ENCODE results near the gene MCCC1.

Gene MCCC1

DNA sequence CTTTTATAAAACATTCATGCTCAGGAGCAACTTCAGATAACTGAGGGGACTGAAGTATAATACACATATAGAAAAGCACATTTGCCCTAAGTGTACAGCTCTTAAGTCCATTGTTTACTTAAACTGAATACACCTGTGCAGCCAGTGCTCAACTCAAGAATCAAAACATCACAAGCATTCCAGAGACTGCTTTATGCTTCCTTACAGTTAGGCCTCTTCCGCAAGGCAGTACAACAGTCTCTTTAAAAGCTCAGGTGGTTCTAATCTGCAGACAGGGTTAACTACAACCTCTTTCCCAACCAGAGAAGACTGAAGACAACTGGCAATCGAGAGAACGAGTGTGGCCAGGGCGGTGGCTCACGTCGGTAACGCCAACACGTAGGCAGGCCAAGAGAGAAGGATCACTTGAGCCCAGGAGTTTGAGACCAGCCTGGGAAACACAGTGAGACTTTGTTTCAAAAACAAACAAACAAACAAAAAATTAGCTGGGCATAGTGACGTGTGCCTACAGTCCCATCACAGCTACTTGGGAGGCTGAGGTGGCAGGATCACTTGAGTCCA, 16.9 kb downstream of the MCCC1 start:
- Histone ChIP-seq H3K79me2 (ENCODE audit: insufficient read depth, low read length) (no peaks in the 10 kb centered on the region), H3K4me1 (ENCODE audit: insufficient read depth, low read length, poor library complexity, severe bottlenecking) (no peaks in the 10 kb centered on the region), H3F3A (ENCODE audit: low read depth) (no peaks in the 10 kb centered on the region), H3K27me3 (ENCODE audit: insufficient read depth, low read length, poor library complexity, severe bottlenecking) (no peaks in the 10 kb centered on the region), H3K4me3 (ENCODE audit: low read length, poor library complexity, severe bottlenecking) (no peak overlapping the region), H4K20me1 (ENCODE audit: insufficient read depth, low read length, poor library complexity, severe bottlenecking) (no peaks in the 10 kb centered on the region), H3K4me2 (ENCODE audit: low read depth, low read length, poor library complexity, severe bottlenecking) (no peak overlapping the region), H3K9ac (ENCODE audit: low read depth, low read length, poor library complexity, severe bottlenecking) (no peak overlapping the region), H3K36me3 (ENCODE audit: insufficient read depth, low read length) (peaks cover 79% of the 10 kb centered on the region), H2AFZ (ENCODE audit: low read length) (no peak overlapping the region), H3K9me2 (replicated peaks; ENCODE audit: low read depth, low read length) (no peaks in the 10 kb centered on the region), H3K9me3 (ENCODE audit: insufficient read depth, low read depth, low read length) (no peaks in the 10 kb centered on the region; the same call in 1 of the 2 replicates)
- TF ChIP-seq CTCF (conservative IDR thresholded peaks at IDR 0.05; ENCODE audit: low read length) (no peak), EZH2phosphoT487 (IDR thresholded peaks at IDR 0.05; ENCODE audit: borderline replicate concordance) (no peak)

- no peak overlapping the region for H3K4me2 ChIP-seq (ENCODE audit: low read depth, low read length, poor library complexity, severe bottlenecking)
- no peaks in the 10 kb centered on the region for H4K20me1 ChIP-seq (ENCODE audit: insufficient read depth, low read length, poor library complexity, severe bottlenecking)
- no peaks in the 10 kb centered on the region for H3F3A ChIP-seq (ENCODE audit: low read depth)
- peaks cover 86% of the 10 kb centered on the region for H3K36me3 ChIP-seq (ENCODE audit: insufficient read depth, low read length)
- TF ChIP-seq EZH2phosphoT487 (IDR thresholded peaks at IDR 0.05; ENCODE audit: borderline replicate concordance) (no peak), CTCF (conservative IDR thresholded peaks at IDR 0.05; ENCODE audit: low read length) (no peak)
- no peak overlapping the region for H3K9ac ChIP-seq (ENCODE audit: low read depth, low read length, poor library complexity, severe bottlenecking)
- no peak overlapping the region for H3K4me3 ChIP-seq (ENCODE audit: low read length, poor library complexity, severe bottlenecking)
- no peak overlapping the region for H2AFZ ChIP-seq (ENCODE audit: low read length)
- no peaks in the 10 kb centered on the region for H3K9me2 ChIP-seq (replicated peaks; ENCODE audit: low read depth, low read length)
- H3K9me3 ChIP-seq (ENCODE audit: insufficient read depth, low read depth, low read length) = peaks cover 8% of the 10 kb centered on the region; the same call in 1 of the 2 replicates
- H3K4me1 ChIP-seq (ENCODE audit: insufficient read depth, low read length, poor library complexity, severe bottlenecking) = no peaks in the 10 kb centered on the region
- no peaks in the 10 kb centered on the region for H3K79me2 ChIP-seq (ENCODE audit: insufficient read depth, low read length)
- H3K27me3 ChIP-seq (ENCODE audit: insufficient read depth, low read length, poor library complexity, severe bottlenecking) = no peaks in the 10 kb centered on the region
Measured at GRCh38 chr3:183081459-183082183, 17.7 kb downstream of the MCCC1 start.

DNA sequence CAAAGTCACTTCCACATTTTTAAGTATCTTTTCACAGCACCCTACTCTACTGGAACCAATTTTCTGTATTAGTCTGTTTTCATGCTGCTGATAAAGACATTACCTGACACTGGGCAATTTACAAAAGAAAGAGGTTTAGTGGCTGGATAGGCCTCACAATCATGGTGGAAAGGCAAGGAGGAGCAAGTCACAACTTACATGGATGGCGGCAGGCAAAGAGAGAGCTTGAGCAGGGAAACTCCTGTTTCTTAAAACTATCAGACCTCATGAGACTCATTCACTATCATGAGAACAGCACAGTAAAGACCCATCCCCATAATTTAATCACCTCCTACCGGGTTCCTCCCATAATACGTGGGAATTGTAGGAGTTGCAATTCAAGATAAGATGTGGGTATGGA, 18.7 kb downstream of the MCCC1 start:
- no peak overlapping the region for H3K9ac ChIP-seq (ENCODE audit: low read depth, low read length, poor library complexity, severe bottlenecking)
- no peak overlapping the region for H3K4me2 ChIP-seq (ENCODE audit: low read depth, low read length, poor library complexity, severe bottlenecking)
- no peaks in the 10 kb centered on the region for H3K4me1 ChIP-seq (ENCODE audit: insufficient read depth, low read length, poor library complexity, severe bottlenecking)
- H2AFZ ChIP-seq (ENCODE audit: low read length) = no peak overlapping the region
- no peaks in the 10 kb centered on the region for H3K9me2 ChIP-seq (replicated peaks; ENCODE audit: low read depth, low read length)
- TF ChIP-seq CTCF (conservative IDR thresholded peaks at IDR 0.05; ENCODE audit: low read length) (no peak), EZH2phosphoT487 (IDR thresholded peaks at IDR 0.05; ENCODE audit: borderline replicate concordance) (no peak)
- no peaks in the 10 kb centered on the region for H3K27me3 ChIP-seq (ENCODE audit: insufficient read depth, low read length, poor library complexity, severe bottlenecking)
- peaks cover 8% of the 10 kb centered on the region; the same call in 1 of the 2 replicates for H3K9me3 ChIP-seq (ENCODE audit: insufficient read depth, low read depth, low read length)
- no peaks in the 10 kb centered on the region for H3F3A ChIP-seq (ENCODE audit: low read depth)
- H4K20me1 ChIP-seq (ENCODE audit: insufficient read depth, low read length, poor library complexity, severe bottlenecking) = no peaks in the 10 kb centered on the region
- H3K79me2 ChIP-seq (ENCODE audit: insufficient read depth, low read length) = no peaks in the 10 kb centered on the region
- no peak overlapping the region for H3K4me3 ChIP-seq (ENCODE audit: low read length, poor library complexity, severe bottlenecking)
- peaks cover 86% of the 10 kb centered on the region for H3K36me3 ChIP-seq (ENCODE audit: insufficient read depth, low read length)
